CD8-positive, alpha-beta memory T cell (primary cell): ENCODE measurements around the gene MYO1D. TPM values are rescaled to one million over a fixed set of nuclear protein-coding genes. Genes with fewer than 3 reads are reported as not detected.
"Not testable (repeated sequence)": the region's sequence is repeated elsewhere in the genome, so short reads cannot be mapped to it uniquely, and the experiment has no call there.

Experiments
- CTCF ChIA-PET: fragments of 350-600 bp; sonication (Branson Sonifier 250); formaldehyde crosslinking; loops from one replicate; lab custom pipeline; 2021; ENCODE audit warnings: antibody characterized with exemption; lab: Charles Lee
- POLR2A ChIA-PET: fragments of 350-600 bp; sonication (Branson Sonifier 250); formaldehyde crosslinking; loops from one replicate; lab custom pipeline; 2021; ENCODE audit warnings: antibody characterized with exemption; lab: Charles Lee
- DNase-seq, 5 donors: peaks; one replicate each; pipeline versions ENCODE4 v3.0.0 to v3.0.0-alpha.2; 2020 to 2022; ENCODE audit warnings: mixed read lengths in 1 of 5
- H3K27ac ChIP-seq: one replicate; pipeline ENCODE4 v1.7.0; 2013; ENCODE audit warnings: low read depth, mild to moderate bottlenecking, low read length, moderate library complexity
- H3K27me3 ChIP-seq: 2 replicates; pipeline ENCODE4 v1.7.0; 2013; ENCODE audit warnings: low read length, mild to moderate bottlenecking; ENCODE audit not compliant: insufficient read depth, poor library complexity, severe bottlenecking
- H3K36me3 ChIP-seq: 2 replicates; pipeline ENCODE4 v1.7.0; 2013; ENCODE audit warnings: mild to moderate bottlenecking, low read length, moderate library complexity; ENCODE audit not compliant: insufficient read depth
- H3K4me1 ChIP-seq: 2 replicates; pipeline ENCODE4 v1.7.0; 2013; ENCODE audit warnings: mild to moderate bottlenecking, low read length, moderate library complexity; ENCODE audit not compliant: insufficient read depth
- H3K4me3 ChIP-seq: 2 replicates; pipeline ENCODE4 v1.7.0; 2013; ENCODE audit warnings: mild to moderate bottlenecking, low read length
- H3K9me3 ChIP-seq: 2 replicates; pipeline ENCODE4 v1.7.0; 2013; ENCODE audit warnings: mild to moderate bottlenecking, low read length
- H3K27ac Mint-ChIP-seq, 8 donors: one replicate each; pipeline ENCODE4 v1.8.0; 2020 to 2021; ENCODE audit warnings: mixed read lengths in 8 of 8, mild to moderate bottlenecking in 6 of 8, inconsistent platforms in 3 of 8, moderate library complexity in 3 of 8
- H3K27me3 Mint-ChIP-seq, 2 donors: one replicate each; pipeline ENCODE4 v1.8.0; 2020 to 2021; ENCODE audit warnings: mixed read lengths in 2 of 2, mild to moderate bottlenecking in 1 of 2, moderate library complexity in 1 of 2
- H3K36me3 Mint-ChIP-seq, 3 donors: one replicate each; pipeline ENCODE4 v1.8.0; 2020 to 2021; ENCODE audit warnings: mixed read lengths in 3 of 3, inconsistent platforms in 1 of 3, mild to moderate bottlenecking in 1 of 3
- H3K4me1 Mint-ChIP-seq, 3 donors: one replicate each; pipeline ENCODE4 v1.8.0; 2020 to 2021; ENCODE audit warnings: mixed read lengths in 3 of 3, inconsistent platforms in 1 of 3, mild to moderate bottlenecking in 1 of 3
- H3K4me3 Mint-ChIP-seq, 7 donors: one replicate each; pipeline ENCODE4 v1.8.0; 2020 to 2021; ENCODE audit warnings: mixed read lengths in 7 of 7, mild to moderate bottlenecking in 6 of 7, moderate library complexity in 4 of 7, inconsistent platforms in 2 of 7
- H3K9me3 Mint-ChIP-seq, 5 donors: one replicate each; pipeline ENCODE4 v1.8.0; 2020 to 2022; ENCODE audit warnings: mixed read lengths in 5 of 5, mild to moderate bottlenecking in 3 of 5, moderate library complexity in 2 of 5, inconsistent platforms in 1 of 5
- polyA plus RNA-seq: library from polyadenylated mRNA; unstranded; fragments of 300-500 nt; fragmentation: Illumina TruSeq; gene quantifications from one replicate; pipeline ENCODE4 v1.2.3, GENCODE V29; 2021
- total RNA-seq, 2 experiments: library from RNA; stranded (reverse); gene quantifications; one replicate each; pipeline ENCODE4 v1.2.3, GENCODE V29; 2021

Gene MYO1D
- total and polyA plus RNA-seq, 3 experiments from 2014 or later, result 9.0 to 15.8 (median 11.5) TPM

DNA sequence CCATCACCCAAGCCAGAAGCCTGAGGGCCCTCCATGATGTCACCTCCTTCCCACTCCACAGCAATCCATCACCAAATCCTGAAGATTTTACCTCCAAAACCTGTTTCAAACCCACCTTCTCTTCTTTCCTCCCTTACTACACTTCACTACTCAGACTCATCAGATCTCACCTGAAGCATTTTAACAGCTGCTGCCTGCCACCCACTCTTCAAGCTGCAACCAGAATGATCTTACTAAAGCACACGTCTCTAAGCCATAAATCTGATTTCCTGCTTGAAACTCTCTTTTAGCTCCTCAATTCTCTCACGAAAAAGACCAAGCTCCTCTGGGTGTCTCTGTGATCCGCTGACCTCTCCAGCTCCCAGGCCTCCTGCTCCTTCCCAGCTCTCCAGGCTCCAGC is 343.6 kb downstream of the MYO1D start:
- no peaks in the 10 kb centered on the region for H3K9me3 Mint-ChIP-seq
- DNase-seq, result no peak

DNA sequence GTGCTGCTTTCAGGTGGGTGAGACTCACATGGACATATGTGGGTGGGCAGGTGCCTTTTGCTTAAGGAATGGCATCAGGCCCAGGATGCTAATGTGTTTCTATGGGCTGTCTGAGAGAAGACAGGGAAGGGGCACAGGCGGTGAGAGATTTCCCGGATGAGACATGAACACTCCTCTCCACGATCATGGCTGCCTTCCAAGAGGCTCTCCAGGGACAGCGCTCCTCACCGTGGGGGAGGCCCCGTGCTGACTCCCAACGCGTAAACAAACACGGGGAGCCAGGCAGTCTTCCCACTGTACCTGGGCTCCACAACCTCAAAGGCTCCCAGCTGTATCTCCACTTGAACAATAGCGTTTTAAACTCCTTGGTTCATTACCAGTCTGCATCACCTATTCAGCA is 347.3 kb downstream of the MYO1D start:
- CTCF ChIA-PET, result no interaction called here
- peaks cover 0 to 2% (median 1%) of the 10 kb centered on the region in 3 donors for H3K36me3 Mint-ChIP-seq
- peaks cover 17 to 35% (median 22%) of the 10 kb centered on the region in 3 donors for H3K4me1 Mint-ChIP-seq
- Histone ChIP-seq H3K27ac (no peak overlapping the region), H3K27me3 (no peaks in the 10 kb centered on the region), H3K4me1 (peaks cover 12% of the 10 kb centered on the region), H3K4me3 (no peak overlapping the region), H3K9me3 (no peaks in the 10 kb centered on the region), H3K36me3 (no peaks in the 10 kb centered on the region)
- DNase-seq, result no peak
- H3K9me3 Mint-ChIP-seq, result no peaks in the 10 kb centered on the region
- POLR2A ChIA-PET, result no interaction called here
- H3K27me3 Mint-ChIP-seq, result peaks cover 3 to 4% of the 10 kb centered on the region in 2 donors
- peak overlapping the region in 1 of 7 donors; percentile 35 for H3K4me3 Mint-ChIP-seq
- peak overlapping the region in 3 of 8 donors; percentile 35 to 61 (median 43) for H3K27ac Mint-ChIP-seq

More for the DNA sequence above, 343.6 kb downstream of the MYO1D start:
- Histone ChIP-seq H3K36me3 (no peaks in the 10 kb centered on the region), H3K27ac (no peak overlapping the region), H3K27me3 (no peaks in the 10 kb centered on the region), H3K4me3 (no peak overlapping the region), H3K9me3 (no peaks in the 10 kb centered on the region), H3K4me1 (peaks cover 9% of the 10 kb centered on the region)
- no peak overlapping the region for H3K4me3 Mint-ChIP-seq
- CTCF ChIA-PET, result interaction anchor here (1.3 kb wide), 2 partner anchors 13 to 48 kb away, joined by 3 read pairs; no protein-coding TSS in a partner anchor
- POLR2A ChIA-PET, result no interaction called here
- H3K27ac Mint-ChIP-seq, result peak overlapping the region in 1 of 8 donors; percentile 19
- peaks cover 0 to 2% of the 10 kb centered on the region in 2 donors for H3K27me3 Mint-ChIP-seq
- peaks cover 0 to 3% (median 1%) of the 10 kb centered on the region in 3 donors for H3K36me3 Mint-ChIP-seq
- peaks cover 14 to 16% (median 15%) of the 10 kb centered on the region in 3 donors for H3K4me1 Mint-ChIP-seq

DNA sequence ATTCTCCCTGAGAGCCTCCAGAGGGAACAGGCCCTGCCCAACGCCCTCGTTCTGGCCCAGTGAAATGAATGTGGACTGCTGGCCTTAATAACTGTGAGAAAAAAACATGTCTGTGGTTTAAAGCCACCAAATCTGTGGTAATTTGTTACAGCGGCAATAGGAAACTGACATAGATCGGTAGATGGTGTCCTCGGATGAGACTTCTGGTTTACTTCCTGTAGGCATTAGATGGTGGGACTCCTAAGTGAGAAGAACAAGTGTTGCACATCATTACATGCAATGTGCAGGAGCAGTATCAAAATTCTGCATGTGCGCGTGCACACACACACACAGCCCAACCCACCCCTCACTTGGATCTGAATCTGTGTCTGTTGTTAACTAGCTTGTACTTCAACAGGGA is 348.1 kb downstream of the MYO1D start:
- ChIA-PET POLR2A (no interaction called here), CTCF (interaction anchor here (1.1 to 1.4 kb wide), 2 partner anchors 11 to 13 kb away, joined by 3 to 5 read pairs; no protein-coding TSS in a partner anchor)
- DNase-seq, result no peak
- no peak overlapping the region for H3K27ac ChIP-seq
- peaks cover 3 to 4% of the 10 kb centered on the region in 2 donors for H3K27me3 Mint-ChIP-seq
- H3K36me3 ChIP-seq, result no peaks in the 10 kb centered on the region
- no peak overlapping the region for H3K4me3 ChIP-seq
- H3K4me3 Mint-ChIP-seq, result peak overlapping the region in 6 of 7 donors; percentile 29 to 79 (median 72)
- peaks cover 0 to 2% (median 1%) of the 10 kb centered on the region in 3 donors for H3K36me3 Mint-ChIP-seq
- peak overlapping the region; percentile 1 to 88 (median 72) for H3K27ac Mint-ChIP-seq
- H3K27me3 ChIP-seq, result no peaks in the 10 kb centered on the region
- no peaks in the 10 kb centered on the region for H3K9me3 ChIP-seq
- no peaks in the 10 kb centered on the region for H3K9me3 Mint-ChIP-seq
- H3K4me1 ChIP-seq, result peaks cover 18% of the 10 kb centered on the region
- peaks cover 23 to 40% (median 27%) of the 10 kb centered on the region in 3 donors for H3K4me1 Mint-ChIP-seq

DNA sequence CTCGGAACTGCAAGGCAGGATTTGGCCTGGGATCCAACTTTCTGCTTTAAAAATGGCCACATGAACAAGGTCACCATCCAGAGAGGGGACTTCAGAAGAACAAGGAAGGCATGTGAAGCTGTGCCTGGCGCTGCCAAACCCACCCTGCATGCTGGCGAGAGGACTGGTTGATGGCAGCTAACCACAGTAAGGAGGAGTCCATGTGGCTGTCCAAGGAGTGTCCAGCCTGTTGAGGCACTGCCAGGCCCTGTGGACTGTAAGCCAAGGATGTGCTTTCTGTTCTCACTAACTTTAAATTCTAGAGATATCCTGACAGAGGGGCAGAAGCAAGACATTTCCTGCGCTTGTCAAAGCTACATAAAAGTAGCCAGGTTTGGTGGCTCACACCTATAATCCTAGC is 349.8 kb downstream of the MYO1D start:
- CTCF ChIA-PET, result interaction anchor here (1.4 to 2.2 kb wide), 2 partner anchors 11 to 43 kb away, joined by 5 to 7 read pairs; no protein-coding TSS in a partner anchor
- POLR2A ChIA-PET, result interaction anchor here (0.9 kb wide), 1 partner anchor 14 kb away, joined by 4 read pairs; no protein-coding TSS in a partner anchor
- Histone ChIP-seq H3K27me3 (no peaks in the 10 kb centered on the region), H3K4me1 (peaks cover 32% of the 10 kb centered on the region), H3K9me3 (no peaks in the 10 kb centered on the region), H3K27ac (no peak overlapping the region), H3K4me3 (no peak overlapping the region), H3K36me3 (no peaks in the 10 kb centered on the region)
- Mint-ChIP-seq H3K9me3 (no peaks in the 10 kb centered on the region), H3K4me1 (peaks cover 39 to 52% (median 41%) of the 10 kb centered on the region in 3 donors), H3K4me3 (peak overlapping the region in 1 of 7 donors; percentile 29), H3K27ac (peak overlapping the region in 1 of 8 donors; percentile 14), H3K36me3 (peaks cover 0 to 3% (median 0%) of the 10 kb centered on the region in 3 donors), H3K27me3 (peaks cover 2 to 3% of the 10 kb centered on the region in 2 donors)
- no peak for DNase-seq

DNA sequence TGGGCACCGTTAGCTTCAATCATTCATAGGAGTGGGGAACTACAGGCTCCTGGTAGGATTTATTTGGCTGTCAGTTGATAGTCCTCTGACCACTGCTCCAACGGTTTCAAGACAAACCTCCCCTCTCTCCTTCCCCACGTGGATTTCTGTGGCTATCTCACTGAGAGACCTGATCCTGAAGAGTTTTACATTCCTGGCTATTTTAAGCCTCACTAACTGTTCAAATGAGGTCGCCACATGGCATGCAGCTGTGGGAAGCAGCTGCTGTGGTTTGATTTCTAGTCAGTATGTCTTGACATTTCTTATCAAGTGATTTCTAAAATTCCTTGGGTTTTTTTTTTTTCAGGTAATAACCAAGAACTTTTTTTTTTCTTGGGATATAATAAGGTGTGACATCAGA is 351.8 kb downstream of the MYO1D start:
- Histone ChIP-seq H3K27me3 (no peaks in the 10 kb centered on the region), H3K27ac (no peak overlapping the region), H3K36me3 (no peaks in the 10 kb centered on the region), H3K9me3 (no peaks in the 10 kb centered on the region), H3K4me3 (no peak overlapping the region), H3K4me1 (peaks cover 44% of the 10 kb centered on the region)
- peaks cover 0 to 3% (median 0%) of the 10 kb centered on the region in 3 donors for H3K36me3 Mint-ChIP-seq
- peak overlapping the region in 2 of 7 donors; percentile 9 to 76 for H3K4me3 Mint-ChIP-seq
- ChIA-PET CTCF (interaction anchor here (2.0 to 3.0 kb wide), 2 partner anchors 25 to 63 kb away, joined by 4 to 13 read pairs; no protein-coding TSS in a partner anchor), POLR2A (interaction anchor here (1.2 kb wide), 1 partner anchor 10 kb away, joined by 3 read pairs; no protein-coding TSS in a partner anchor)
- H3K9me3 Mint-ChIP-seq, result no peaks in the 10 kb centered on the region
- DNase-seq, result no peak
- H3K4me1 Mint-ChIP-seq, result peaks cover 53 to 65% (median 54%) of the 10 kb centered on the region in 3 donors
- peak overlapping the region in 1 of 8 donors; percentile 7 for H3K27ac Mint-ChIP-seq
- peaks cover 2 to 3% of the 10 kb centered on the region in 2 donors for H3K27me3 Mint-ChIP-seq

DNA sequence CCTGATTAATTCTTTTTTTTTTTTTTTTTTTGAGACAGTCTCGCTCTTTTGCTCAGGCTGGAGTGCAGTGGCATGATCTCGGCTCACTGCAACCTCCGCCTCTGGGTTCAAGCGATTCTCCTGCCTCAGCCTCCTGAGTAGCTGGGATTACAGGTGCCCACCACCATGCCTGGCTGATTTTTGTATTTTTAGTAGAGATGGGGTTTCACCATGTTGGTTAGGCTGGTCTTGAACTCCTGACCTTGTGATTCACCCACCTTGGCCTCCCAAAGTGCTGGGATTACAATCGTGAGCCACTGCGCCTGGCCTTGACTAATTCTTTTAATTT is 352.4 kb downstream of the MYO1D start:
- H3K27ac ChIP-seq, H3K27ac Mint-ChIP-seq, H3K36me3 ChIP-seq, H3K27me3 ChIP-seq, H3K36me3 Mint-ChIP-seq, H3K4me3 ChIP-seq, DNase-seq, H3K27me3 Mint-ChIP-seq, H3K9me3 Mint-ChIP-seq, H3K9me3 ChIP-seq: not testable (repeated sequence)
- Mint-ChIP-seq H3K4me3 (peak overlapping the region in 5 of 7 donors; percentile 65 to 85 (median 79)), H3K4me1 (peaks cover 57 to 68% (median 57%) of the 10 kb centered on the region in 3 donors)
- peaks cover 50% of the 10 kb centered on the region for H3K4me1 ChIP-seq
- ChIA-PET CTCF (interaction anchor here (0.7 to 3.0 kb wide), 4 partner anchors 26 to 62 kb away, joined by 3 to 13 read pairs (median 4); no protein-coding TSS in a partner anchor), POLR2A (interaction anchor here (1.2 to 1.3 kb wide), 2 partner anchors 10 to 37 kb away, joined by 3 read pairs; no protein-coding TSS in a partner anchor)

DNA sequence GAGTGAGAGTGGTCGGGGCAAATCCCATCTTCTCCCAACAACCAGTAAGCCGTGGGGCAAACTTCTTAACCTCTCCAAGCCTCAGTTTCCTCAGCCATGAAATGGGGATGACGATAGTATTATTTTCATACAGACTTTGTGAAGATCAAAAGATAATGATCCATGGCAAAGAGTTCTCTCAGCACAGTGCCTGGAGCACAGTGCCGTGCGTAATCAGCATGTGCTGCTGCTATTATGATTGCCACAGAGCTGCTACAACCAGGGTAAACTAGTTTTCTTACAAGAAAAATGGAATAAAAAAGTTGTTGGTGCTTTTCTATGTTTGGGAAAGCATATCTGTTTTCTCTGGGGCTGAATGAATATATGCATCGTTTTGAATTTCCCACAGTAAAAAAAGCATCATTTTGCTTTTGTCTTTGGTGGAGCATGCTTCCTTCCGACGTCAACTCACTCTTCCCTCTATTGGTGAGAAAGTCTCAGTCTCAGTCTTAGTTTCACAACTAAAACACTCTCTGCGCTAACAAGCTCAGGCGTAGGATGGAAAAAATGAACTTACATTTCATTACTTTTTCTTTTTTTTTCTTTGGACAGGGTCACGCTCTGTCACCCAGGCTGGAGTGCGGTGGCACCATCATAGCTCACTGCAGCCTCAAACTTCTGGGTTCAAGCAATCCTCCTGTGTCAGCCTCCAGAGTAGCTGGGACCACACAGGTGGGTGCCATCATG is 352.9 kb downstream of the MYO1D start:
- H3K27me3 Mint-ChIP-seq, result peaks cover 2 to 3% of the 10 kb centered on the region in 2 donors
- H3K36me3 ChIP-seq, result no peaks in the 10 kb centered on the region
- H3K4me3 Mint-ChIP-seq, result peak overlapping the region; percentile 18 to 85 (median 77)
- ChIA-PET POLR2A (interaction anchor here (1.2 to 1.3 kb wide), 2 partner anchors 11 to 36 kb away, joined by 3 read pairs; no protein-coding TSS in a partner anchor), CTCF (interaction anchor here (0.7 to 3.0 kb wide), 4 partner anchors 26 to 62 kb away, joined by 3 to 13 read pairs (median 4); no protein-coding TSS in a partner anchor)
- H3K9me3 ChIP-seq, result no peaks in the 10 kb centered on the region
- H3K4me1 ChIP-seq, result peaks cover 48% of the 10 kb centered on the region
- peaks cover 54 to 65% (median 55%) of the 10 kb centered on the region in 3 donors for H3K4me1 Mint-ChIP-seq
- H3K27me3 ChIP-seq, result no peaks in the 10 kb centered on the region
- H3K27ac Mint-ChIP-seq, result peak overlapping the region in 6 of 8 donors; percentile 24 to 87 (median 74)
- peak in 1 of 5 donors; percentile 39 for DNase-seq
- H3K27ac ChIP-seq, result no peak overlapping the region
- H3K4me3 ChIP-seq, result peak overlapping the region; percentile 14
- H3K9me3 Mint-ChIP-seq, result no peaks in the 10 kb centered on the region
- peaks cover 0 to 3% (median 0%) of the 10 kb centered on the region in 3 donors for H3K36me3 Mint-ChIP-seq
